Cerebellar nuclear complex (tissue), 1 donor: ENCODE results near the gene MTX1.

Experiments
- DNase-seq, 2 experiments: peaks; one replicate each; lab custom pipeline; 2025; lab: John Stamatoyannopoulos, UW

The MTX1 gene

DNA sequence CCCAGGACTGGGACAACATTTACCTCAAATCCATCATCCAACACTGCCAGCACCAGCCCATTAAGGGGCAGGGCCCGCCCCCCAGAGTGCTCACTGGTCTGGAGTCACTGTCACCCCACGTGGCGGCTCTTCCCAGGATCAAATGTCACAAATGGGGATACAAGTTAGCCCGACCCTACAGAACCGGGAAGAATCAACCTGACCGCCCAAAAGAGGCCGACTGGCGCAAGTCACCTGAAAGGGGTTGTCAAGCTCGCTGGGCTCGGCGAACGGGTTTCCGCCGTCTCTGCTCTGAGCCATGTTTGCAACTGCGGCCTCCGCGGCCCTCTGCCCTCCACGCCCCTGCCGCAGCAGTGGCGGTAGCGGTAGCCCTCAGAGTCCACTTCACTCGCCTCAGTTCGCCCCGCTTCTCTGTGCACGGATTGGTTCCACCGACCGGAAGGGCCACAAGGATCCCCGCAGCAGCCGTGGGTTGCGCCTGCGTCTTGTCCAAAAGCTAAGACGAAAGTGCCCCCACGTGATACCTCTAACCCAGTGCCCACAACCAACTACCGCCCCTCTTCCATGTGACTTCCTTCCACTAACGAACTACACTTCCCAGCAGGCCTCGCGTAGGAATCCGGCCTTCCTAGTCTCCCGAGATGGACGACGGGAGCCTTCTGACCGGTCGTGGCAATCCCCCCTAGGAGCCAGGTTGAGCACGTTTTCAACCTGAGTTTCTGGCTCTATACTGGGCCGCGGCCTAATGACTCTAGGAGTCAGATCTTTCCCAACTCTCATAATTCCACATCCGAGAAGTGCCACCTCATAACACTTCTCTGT is 53.6 kb downstream of the MTX1 start, which contains the start of gene SCAMP3:
TSS of gene SCAMP3 (minus strand) at position 509 of the 822 bp plus-strand sequence. CDS start at position 300, 209 bp downstream.
- peak; percentile 88 to 97 for DNase-seq

DNA sequence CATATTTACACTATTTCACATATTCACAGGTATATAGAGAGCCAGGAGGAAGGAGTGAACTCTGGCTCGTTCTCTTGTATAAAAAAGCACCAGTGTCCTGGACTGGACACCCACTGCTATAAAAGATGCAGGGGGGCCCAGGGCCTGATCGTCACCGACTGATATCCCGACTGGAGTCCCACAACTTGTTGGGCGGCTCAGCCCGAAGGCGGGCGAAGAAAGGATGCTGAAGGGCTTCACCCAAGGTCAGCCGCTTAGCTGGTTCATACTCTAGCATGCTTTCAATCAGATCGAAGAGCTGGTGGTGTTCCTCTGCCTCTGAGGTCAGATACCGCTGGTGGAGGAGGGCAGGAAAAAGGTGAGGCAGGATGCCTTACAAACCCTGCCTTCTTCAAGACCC is 54.6 kb downstream of the MTX1 start:
- DNase-seq: no peak
